ENCODE data around the gene FAM184A. TPM values are rescaled to one million over a fixed set of nuclear protein-coding genes. Genes with fewer than 3 reads are reported as not detected.

The FAM184A gene
- total and polyA plus RNA-seq, 9 of the 15 experiments (the other 6 are each of a cell fraction or from before 2014, with no cell fraction given), result 6.4 to 18.7 (median 13.1) TPM

- TF ChIP-seq POLR2B (IDR thresholded peaks at IDR 0.05; ENCODE audit: low read depth, partially characterized antibody) (peak; percentile 72), ZBTB33 (CRISPR knock-in tag; IDR thresholded peaks at IDR 0.05) (peak; percentile 52; the same call in 1 of the 2 replicates), AFF4 (CRISPR knock-in tag; IDR thresholded peaks at IDR 0.05) (no peak), TAF9B (IDR thresholded peaks at IDR 0.05; ENCODE audit: partially characterized antibody) (peak; percentile 40), LARP7 (IDR thresholded peaks at IDR 0.05) (no peak), NFE2L1 (tag; IDR thresholded peaks at IDR 0.05; ENCODE audit: borderline replicate concordance, low read depth) (no peak), MAFK (IDR thresholded peaks at IDR 0.05; ENCODE audit: low read length) (no peak), HNRNPH1 (optimal IDR thresholded peaks at IDR 0.05; ENCODE audit: low read depth, low read length) (no peak), ZNF395 (CRISPR knock-in tag; IDR thresholded peaks at IDR 0.05) (peak; percentile 74; the same call in 1 of the 2 replicates), FOXJ2 (tag; IDR thresholded peaks at IDR 0.05) (no peak), IRF1 (CRISPR knock-in tag; IDR thresholded peaks at IDR 0.05; ENCODE audit: borderline replicate concordance) (no peak), ZNF165 (CRISPR knock-in tag; IDR thresholded peaks at IDR 0.05; ENCODE audit: borderline replicate concordance) (no peak), NRF1 (conservative IDR thresholded peaks at IDR 0.05 in 1 of 2, IDR thresholded peaks at IDR 0.05 in 1 of 2) (peak; percentile 90 to 92), ZNF384 (IDR thresholded peaks at IDR 0.05; ENCODE audit: low read depth, low read length) (no peak), NFRKB (IDR thresholded peaks at IDR 0.05; ENCODE audit: low read depth) (peak; percentile 67; the same call in 1 of the 2 replicates), ATF6 (CRISPR knock-in tag; IDR thresholded peaks at IDR 0.05) (peak; percentile 93)
Observed at GRCh38 chr6:118934461-118935330, 143.8 kb downstream of the FAM184A start, which contains the start of gene MCM9 (continued).

All from K562 (cell line).